GM06990 (cell line): ENCODE results near the gene INHBB.
"Not testable (repeated sequence)": the region's sequence is repeated elsewhere in the genome, so short reads cannot be mapped to it uniquely, and the experiment has no call there.

Experiments used
- DNase-seq: peaks from one replicate; pipeline ENCODE4 v3.0.0-alpha.2; 2011; ENCODE audit not compliant: insufficient read length; ENCODE audit errors: extremely low read depth
- H3K27me3 ChIP-seq: replicated peaks from 2 replicates; pipeline ENCODE4 v1.6.0; 2011; ENCODE audit warnings: low read length; ENCODE audit not compliant: control insufficient read depth, insufficient read depth
- H3K36me3 ChIP-seq: 2 replicates; pipeline ENCODE4 v1.5.1; 2011; ENCODE audit warnings: low read length; ENCODE audit not compliant: control insufficient read depth, insufficient read depth
- H3K4me3 ChIP-seq: replicated peaks from 2 replicates; pipeline ENCODE4 v1.5.1; 2011; ENCODE audit warnings: low read depth, mild to moderate bottlenecking, control low read depth, low read length
- CTCF ChIP-seq: IDR thresholded peaks from 2 replicates; pipeline ENCODE4 v1.5.1; 2011; ENCODE audit warnings: low read length, control low read depth, mild to moderate bottlenecking, inconsistent platforms; ENCODE audit not compliant: insufficient read depth, poor library complexity, severe bottlenecking

Gene INHBB

GRCh38 chr2:120320318-120320851 is 25.6 kb upstream of the INHBB start:
- no peak overlapping the region for H3K4me3 ChIP-seq
- H3K36me3 ChIP-seq, result no peaks in the 10 kb centered on the region
- no peak for DNase-seq
- H3K27me3 ChIP-seq, result no peaks in the 10 kb centered on the region
- no peak for TF ChIP-seq CTCF

- not testable (repeated sequence) for H3K36me3 ChIP-seq, H3K27me3 ChIP-seq, DNase-seq, H3K4me3 ChIP-seq
These were observed 24.9 kb upstream of the INHBB start for GRCh38 chr2:120320887-120321556.

- TF ChIP-seq CTCF, result no peak
- no peak overlapping the region for H3K4me3 ChIP-seq
- no peaks in the 10 kb centered on the region for H3K36me3 ChIP-seq
- no peaks in the 10 kb centered on the region; the same call in 1 of the 2 replicates for H3K27me3 ChIP-seq
- DNase-seq, result no peak
These were observed 24.1 kb upstream of the INHBB start for GRCh38 chr2:120321721-120322284.

GRCh38 chr2:120322329-120322728 is 23.6 kb upstream of the INHBB start:
- TF ChIP-seq CTCF, result no peak
- no peaks in the 10 kb centered on the region; the same call in 1 of the 2 replicates for H3K27me3 ChIP-seq
- no peak overlapping the region for H3K4me3 ChIP-seq
- no peaks in the 10 kb centered on the region for H3K36me3 ChIP-seq
- DNase-seq, result no peak

- H3K27me3 ChIP-seq, result no peaks in the 10 kb centered on the region; the same call in 1 of the 2 replicates
- H3K36me3 ChIP-seq, result no peaks in the 10 kb centered on the region
- H3K4me3 ChIP-seq, result no peak overlapping the region
- DNase-seq, result no peak
- no peak for TF ChIP-seq CTCF
These were observed 22.7 kb upstream of the INHBB start for GRCh38 chr2:120323214-120323613.

- no peaks in the 10 kb centered on the region; the same call in 1 of the 2 replicates for H3K27me3 ChIP-seq
- no peaks in the 10 kb centered on the region for H3K36me3 ChIP-seq
- TF ChIP-seq CTCF, result no peak
- no peak overlapping the region for H3K4me3 ChIP-seq
- no peak for DNase-seq
These were observed 22.0 kb upstream of the INHBB start for GRCh38 chr2:120323807-120324399.
